Stimulated activated CD8-positive, alpha-beta memory T cell treated with anti-CD3 and anti-CD28 coated beads, Interleukin-4, amount 100 ng/mL, for 48 hours (primary cell): Measurements from ENCODE around the gene OVOL1.

Source experiments
- DNase-seq: peaks from one replicate; pipeline ENCODE4 v3.0.0-alpha.2; 2020

The OVOL1 gene

GRCh38 chr11:65793144-65793581, 6.3 kb downstream of the OVOL1 start:
- DNase-seq: no peak

- DNase-seq: no peak
Measured at GRCh38 chr11:65793625-65794400, 7.0 kb downstream of the OVOL1 start.

DNA sequence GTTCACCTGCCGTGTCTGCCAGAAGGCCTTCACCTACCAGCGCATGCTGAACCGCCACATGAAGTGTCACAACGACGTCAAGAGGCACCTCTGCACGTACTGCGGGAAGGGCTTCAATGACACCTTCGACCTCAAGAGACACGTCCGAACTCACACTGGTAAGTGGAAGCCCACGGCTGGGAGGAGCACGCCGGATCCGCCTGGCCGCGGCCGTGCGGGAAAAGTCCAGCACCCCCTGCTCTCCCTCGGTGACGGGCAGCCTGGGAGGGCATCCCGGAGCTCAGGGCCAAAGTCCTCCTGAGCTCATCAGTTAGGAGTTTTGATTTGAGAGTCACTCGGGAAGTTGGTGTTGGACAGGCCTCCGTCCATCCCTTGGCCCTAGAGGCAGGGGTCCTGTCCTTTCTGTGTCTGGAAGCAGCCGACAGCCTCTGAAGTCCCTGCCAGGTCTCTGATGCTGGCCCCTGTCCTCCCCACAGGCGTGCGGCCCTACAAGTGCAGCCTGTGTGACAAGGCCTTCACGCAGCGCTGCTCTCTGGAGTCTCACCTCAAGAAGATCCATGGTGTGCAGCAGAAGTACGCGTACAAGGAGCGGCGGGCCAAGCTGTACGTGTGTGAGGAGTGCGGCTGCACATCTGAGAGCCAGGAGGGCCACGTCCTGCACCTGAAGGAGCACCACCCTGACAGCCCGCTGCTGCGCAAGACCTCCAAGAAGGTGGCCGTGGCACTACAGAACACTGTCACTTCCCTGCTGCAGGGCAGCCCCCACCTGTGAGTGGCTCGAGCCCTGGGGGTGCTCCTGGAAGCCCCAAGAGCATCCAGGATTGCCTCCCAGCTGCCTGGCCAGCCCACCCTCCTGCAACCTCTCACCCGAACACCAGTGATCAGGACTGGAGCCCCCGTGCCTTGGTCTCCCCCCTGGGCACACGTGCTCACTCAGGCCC, 8.0 kb downstream of the OVOL1 start:
- DNase-seq: no peak

DNA sequence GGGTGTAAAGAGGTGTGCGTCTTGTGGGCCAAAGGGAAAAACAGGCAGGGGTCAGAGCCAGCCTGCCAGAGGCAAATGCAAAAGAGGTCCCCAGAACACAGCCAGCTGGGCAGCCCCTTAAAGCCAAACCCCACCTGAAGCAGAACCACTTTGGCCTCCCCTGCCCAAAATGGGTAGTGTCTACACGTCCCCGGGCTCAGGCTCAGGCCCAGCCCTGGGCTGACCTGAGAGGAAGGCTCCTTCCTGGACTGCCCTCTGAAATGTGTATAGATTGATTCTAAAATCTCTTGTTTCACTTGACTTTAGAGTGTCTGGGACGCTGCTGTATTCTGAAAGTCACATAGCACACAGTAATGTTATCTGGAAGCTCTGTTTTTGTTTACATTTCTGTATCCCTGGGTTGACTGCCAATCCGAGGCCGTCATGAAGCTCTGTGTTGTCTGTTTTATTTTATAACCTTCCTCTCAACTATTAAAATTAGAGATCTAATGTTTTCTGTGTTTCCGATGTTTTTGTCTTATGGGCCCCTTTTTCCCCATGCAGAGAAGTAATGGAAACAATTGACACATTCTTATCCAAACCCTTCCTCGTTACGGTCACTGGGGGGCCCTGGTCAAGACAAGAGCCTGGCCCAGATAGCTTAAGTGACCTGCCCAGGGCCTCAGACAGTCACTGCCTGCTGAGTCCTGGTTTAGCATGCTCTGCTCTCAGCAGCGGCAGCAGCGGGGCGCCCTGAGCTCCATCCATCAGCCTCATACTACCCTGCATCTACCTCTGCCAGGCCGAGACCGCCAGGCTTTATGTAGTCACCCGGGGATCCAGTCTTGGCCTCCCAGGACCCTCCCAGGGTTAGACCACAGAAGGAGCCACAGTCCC, 10.1 kb downstream of the OVOL1 start:
- no peak for DNase-seq

GRCh38 chr11:65797711-65798110, 10.8 kb downstream of the OVOL1 start:
- no peak for DNase-seq

GRCh38 chr11:65798882-65799281, 12.0 kb downstream of the OVOL1 start:
- no peak for DNase-seq

DNA sequence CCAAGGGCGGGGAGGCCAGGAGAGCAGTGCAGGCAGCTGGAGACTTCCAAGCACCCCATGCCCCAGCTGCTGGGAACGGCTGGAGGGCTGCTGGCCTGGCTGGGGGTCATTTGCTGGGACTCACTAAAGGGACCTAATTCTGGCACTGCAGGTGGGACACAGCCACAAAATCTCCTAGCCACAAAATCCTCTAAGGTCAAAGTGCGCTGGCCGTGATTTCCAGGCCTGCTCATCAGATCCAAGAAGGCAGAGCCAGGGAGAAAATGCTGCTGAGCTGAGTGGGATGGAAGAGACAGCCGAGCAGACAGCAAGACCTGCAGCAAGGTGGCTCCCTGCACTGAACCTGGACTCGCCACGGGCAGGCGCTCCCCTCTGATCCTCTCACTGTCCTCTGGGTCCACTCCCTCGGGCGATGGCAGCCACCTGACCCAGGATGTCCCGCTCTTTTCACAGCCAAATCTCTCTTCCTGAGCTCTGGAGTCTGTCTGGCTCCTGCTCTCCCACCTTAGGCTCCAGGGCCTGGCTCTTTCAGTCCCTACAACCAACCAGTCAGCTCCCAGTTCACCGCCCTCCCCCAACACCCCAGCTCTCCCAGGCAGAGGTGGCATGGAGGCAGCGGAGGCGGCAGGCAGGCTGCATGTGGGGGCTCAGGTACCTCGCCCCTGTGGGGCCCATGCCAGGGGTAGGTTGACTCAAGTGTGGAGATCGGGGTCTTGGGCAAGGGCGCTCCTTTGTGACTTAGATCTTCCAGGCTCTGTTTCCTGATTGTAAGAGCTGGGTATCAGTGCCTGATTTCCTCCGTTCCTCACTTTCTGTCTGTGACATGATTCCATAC, 14.5 kb downstream of the OVOL1 start:
- DNase-seq: no peak

- DNase-seq: no peak
Measured at GRCh38 chr11:65802841-65803240, 16.0 kb downstream of the OVOL1 start.

- no peak for DNase-seq
Measured at GRCh38 chr11:65803797-65804492, 17.1 kb downstream of the OVOL1 start.

DNA sequence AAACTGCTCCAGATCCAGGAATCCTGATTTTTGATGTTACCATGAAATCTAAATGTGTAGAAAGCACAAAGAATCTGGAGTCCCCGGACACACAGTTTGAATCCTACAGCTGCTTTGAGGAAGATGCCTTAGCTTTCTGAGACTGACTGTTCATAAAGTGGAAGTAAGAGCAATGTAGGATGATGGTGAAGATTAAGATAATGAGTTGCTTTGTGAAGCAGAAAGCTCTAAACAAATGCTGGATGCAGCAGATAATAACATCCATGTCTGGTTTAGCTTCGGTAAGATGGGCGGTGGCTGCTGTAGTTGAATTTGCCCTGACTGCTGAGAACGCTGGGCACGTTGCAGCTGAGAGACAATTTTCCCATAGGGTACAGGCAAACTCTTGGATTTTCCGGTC, 20.1 kb downstream of the OVOL1 start:
- no peak for DNase-seq

DNA sequence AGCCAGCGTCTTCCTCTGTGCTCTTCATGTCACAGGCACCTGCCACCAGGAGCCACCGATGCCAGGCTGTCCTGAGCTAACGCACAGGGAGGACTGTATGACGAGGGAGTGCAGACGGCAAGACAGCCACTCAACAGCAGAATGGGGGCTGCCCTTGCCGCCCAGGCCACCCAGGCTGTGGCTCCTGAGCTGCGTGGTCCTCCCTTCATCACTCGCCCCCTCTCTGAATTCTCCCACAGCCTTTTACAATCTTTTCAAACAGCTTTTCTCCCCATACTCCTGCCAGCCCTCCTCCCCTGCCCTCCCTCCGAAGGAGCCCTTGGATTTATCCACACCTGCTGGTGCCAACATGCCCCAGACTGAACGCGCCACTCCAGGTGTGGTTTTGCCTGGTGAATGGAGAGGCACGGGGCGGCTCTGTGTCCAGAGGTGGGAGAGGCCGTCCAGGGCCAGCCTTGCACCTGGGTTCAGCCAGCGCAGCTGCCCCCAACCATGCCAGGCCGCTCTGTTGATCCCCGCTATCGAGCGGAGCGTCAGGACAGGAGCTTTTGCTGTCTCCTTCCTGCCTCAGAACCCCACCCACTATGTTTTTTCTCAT, 22.0 kb downstream of the OVOL1 start:
- no peak for DNase-seq

DNA sequence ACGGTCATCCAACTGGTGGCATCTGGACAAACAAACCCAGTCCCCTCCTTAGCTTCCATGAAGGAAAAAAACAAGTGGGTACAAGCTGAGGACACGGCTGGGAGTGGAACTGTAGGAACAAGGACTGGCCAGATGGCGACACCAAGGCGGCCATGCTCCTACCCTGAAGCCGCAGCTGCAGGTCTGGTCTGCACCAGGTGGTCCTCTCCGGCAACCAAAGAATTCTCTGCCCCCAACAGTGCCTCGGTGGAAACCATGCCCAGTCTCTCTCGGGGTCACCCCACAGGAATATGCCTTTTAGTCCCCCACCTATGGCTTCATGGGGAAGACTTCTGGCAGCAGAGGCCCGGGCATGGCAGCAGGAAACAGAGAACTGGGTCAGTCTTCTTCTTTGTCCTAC, 22.6 kb downstream of the OVOL1 start:
- no peak for DNase-seq

DNA sequence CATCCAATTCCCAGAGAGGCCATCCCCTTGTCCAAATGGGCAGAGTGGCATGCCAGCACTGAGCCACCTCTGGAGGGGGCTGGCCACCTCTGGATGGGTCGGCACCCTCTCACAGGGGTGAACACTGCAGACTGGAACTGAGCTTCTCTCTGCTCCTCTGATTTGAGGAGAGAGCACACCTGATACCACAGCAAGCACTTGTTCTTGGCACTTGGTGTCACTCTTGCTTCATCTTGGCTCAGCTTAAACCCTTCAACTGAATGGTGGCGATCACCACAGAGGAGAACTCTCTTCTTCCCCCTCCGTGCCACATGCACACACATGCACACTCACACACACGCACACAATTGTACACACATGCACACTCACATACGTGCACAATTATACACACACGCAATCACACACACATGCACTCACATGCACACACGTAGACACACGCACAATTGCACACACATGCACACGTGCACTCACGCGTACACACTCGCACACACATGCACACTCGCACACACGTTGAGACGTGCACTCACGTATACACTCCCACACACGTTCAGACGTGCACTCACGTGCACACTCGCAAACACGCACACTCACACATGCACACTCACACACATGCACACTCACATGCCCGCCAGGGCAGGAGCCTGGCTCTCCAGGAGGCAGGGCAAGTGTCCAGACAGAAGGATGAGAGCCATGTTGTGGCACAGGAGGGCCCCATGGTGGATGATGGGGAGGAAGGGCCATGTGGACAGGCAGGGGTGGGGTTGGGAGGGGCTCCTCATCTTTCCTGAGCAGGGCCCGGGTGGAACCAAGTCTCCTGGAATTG, 23.4 kb downstream of the OVOL1 start:
- DNase-seq: no peak

DNA sequence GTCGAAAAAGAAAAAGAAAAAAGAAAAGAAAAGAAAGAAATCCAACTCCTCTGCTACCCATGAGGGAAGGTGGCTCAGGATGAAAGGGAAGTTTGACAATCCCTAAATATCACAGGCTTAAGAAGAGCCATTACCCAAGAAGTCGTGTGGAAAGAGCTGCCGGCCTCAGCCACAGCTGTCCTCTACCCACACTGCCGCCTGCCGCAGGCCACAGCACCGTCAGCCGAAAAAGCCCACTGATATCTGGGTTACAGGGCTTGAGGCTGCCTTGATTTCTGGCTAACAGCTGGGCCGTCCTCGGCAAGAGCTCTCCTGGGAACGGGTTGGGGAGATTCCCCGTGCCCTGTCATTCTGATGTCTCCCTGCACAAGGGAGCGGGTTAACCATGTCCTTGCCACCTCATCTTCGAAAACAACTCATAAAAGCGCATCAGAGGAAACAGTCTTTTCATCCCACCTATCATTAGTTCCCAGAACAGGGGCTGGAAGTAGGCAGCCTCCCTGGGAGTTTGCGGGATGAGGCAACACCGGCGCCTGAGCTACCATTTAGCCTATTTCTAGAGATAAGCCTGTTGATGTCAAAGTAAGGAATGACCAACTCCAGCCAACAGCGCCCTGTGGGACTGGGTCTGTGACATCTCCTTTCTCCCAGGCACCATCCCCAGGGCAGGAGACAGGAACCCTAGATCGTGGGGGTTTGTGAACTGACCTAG, 25.1 kb downstream of the OVOL1 start:
- DNase-seq: no peak

DNA sequence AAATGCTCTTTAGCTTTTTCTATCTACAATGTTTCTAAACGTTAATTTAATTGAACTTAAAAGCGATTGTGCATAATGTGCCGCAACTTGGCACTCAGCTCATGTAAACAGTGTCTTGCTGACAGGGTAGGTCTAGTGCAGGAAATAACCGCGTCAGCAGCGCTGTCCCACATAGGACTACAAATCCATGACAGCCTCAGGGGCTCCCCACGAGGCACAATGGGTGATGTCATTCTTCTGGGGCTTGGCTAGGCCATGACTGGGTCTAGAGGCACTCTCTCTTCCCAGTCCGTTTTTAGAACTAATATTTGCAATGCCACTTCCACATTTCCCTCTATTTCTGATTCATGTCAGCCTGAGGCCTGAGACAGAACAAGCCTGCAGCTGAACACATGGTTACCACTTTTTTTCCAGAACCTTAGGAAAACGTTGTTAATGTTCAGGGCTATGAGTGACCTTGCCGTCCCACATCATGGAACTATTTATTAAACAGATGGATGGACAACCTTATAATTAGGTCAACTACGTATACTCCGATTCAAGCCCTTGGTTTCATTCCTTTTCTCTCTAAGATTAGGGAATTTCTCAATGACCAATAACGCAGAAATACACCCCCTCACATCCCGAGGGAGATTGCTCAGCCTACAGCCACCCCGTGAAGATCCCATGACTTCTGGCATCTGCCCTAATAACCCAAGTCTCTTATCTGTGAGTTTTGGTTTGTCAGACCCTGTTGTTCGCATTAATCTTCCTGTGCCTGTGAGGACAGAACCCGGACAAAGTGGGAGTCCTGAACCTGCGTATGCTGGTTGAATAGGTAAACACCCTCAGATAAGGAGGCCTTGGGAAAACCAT, 27.5 kb downstream of the OVOL1 start:
- DNase-seq: no peak

DNA sequence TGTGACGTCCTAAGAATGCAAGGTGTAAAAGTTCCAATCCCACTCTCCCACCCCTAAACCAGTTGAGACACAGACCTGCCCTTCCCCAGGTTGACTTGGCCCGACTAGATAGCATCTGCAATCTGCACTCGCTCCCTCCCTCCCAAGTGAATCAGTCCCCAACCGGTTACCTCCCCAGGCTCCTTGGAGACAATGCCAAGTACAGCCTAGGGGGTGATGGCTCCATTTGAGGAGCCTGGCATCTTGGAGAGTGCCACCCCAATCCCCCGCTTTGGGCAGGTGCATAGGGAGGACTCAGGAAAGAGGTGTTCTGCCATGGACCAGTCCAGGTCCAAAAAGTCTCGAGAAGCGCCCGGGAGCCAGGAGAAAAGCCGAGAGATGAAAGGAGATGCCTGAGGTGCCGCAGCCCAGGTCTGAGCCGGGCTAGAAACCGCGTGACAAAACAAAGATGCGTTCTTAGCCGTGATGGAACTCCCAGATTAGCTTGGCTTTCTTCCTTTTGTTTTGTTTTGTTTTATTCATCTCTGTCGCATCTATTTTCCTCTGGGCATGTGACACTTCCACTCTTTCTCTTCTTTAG, 28.2 kb downstream of the OVOL1 start:
- no peak for DNase-seq

- DNase-seq: no peak
Measured at GRCh38 chr11:65816696-65817095, 29.8 kb downstream of the OVOL1 start.

DNA sequence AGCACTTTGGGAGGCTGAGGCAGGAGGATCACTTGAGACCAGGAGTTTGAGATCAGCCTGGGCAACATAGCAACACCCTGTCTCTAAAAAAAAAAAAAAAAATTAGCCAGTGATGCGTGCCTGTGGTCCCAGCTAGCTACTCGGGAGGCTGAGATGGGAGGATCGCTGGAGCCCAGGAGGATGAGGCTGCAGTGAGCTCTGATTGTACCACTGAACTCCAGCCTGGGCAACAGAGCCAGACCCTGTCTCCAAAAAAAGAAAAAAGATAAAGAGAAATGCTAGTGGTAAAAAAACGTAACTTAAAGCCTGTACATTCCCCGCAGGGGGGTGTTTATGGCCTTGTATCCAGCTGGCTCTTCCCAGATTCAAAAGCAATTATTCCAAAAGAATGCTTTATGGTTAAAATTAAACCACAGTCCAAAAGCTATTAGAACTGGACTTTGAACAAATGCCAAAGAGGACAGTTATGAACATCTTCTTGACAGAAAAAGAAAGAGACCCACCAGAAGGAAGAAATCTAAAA, 30.5 kb downstream of the OVOL1 start:
- no peak for DNase-seq
